SK-N-MC (cell line): ENCODE measurements around the gene ZCCHC7.

Experiments used
- DNase-seq: peaks from one replicate; pipeline ENCODE4 v3.0.0-alpha.2; 2011; ENCODE audit warnings: low read depth, low spot score
- H3K27ac ChIP-seq: fragments of 200-600 bp; sonication (generic); 2 replicates; pipeline ENCODE4 v1.5.1; 2016; ENCODE audit warnings: mixed run types
- H3K36me3 ChIP-seq: fragments of 200-600 bp; sonication (generic); 2 replicates; pipeline ENCODE4 v1.6.1; 2017; ENCODE audit warnings: antibody characterized with exemption, low read length, mixed read lengths; ENCODE audit not compliant: insufficient read depth
- H3K4me3 ChIP-seq: fragments of 200-600 bp; sonication (generic); 2 replicates; pipeline ENCODE4 v1.5.1; 2016
- H3K9ac ChIP-seq: fragments of 200-600 bp; sonication (generic); 2 replicates; pipeline ENCODE4 v1.8.0; 2017; ENCODE audit warnings: mixed run types, mixed read lengths; ENCODE audit not compliant: insufficient read length
- H3K9me3 ChIP-seq: fragments of 200-600 bp; sonication (generic); 2 replicates; pipeline ENCODE4 v1.6.1; 2017; ENCODE audit warnings: low read depth, mild to moderate bottlenecking, antibody characterized with exemption, low read length, moderate library complexity, mixed read lengths
- EZH2 ChIP-seq: fragments of 200-600 bp; sonication (generic); IDR thresholded peaks from one replicate; pipeline ENCODE4 v1.6.1; 2017; ENCODE audit warnings: antibody characterized with exemption
- FOXP2 ChIP-seq: optimal IDR thresholded peaks from 2 replicates; pipeline ENCODE3; 2011; ENCODE audit warnings: mild to moderate bottlenecking, moderate library complexity; ENCODE audit not compliant: insufficient read depth; ENCODE audit errors: extremely low read length, control extremely low read depth
- POLR2AphosphoS5 ChIP-seq: IDR thresholded peaks from 2 replicates; pipeline ENCODE4 v1.6.1; 2012; ENCODE audit warnings: mild to moderate bottlenecking, low read depth, low read length, borderline replicate concordance

The ZCCHC7 gene

DNA sequence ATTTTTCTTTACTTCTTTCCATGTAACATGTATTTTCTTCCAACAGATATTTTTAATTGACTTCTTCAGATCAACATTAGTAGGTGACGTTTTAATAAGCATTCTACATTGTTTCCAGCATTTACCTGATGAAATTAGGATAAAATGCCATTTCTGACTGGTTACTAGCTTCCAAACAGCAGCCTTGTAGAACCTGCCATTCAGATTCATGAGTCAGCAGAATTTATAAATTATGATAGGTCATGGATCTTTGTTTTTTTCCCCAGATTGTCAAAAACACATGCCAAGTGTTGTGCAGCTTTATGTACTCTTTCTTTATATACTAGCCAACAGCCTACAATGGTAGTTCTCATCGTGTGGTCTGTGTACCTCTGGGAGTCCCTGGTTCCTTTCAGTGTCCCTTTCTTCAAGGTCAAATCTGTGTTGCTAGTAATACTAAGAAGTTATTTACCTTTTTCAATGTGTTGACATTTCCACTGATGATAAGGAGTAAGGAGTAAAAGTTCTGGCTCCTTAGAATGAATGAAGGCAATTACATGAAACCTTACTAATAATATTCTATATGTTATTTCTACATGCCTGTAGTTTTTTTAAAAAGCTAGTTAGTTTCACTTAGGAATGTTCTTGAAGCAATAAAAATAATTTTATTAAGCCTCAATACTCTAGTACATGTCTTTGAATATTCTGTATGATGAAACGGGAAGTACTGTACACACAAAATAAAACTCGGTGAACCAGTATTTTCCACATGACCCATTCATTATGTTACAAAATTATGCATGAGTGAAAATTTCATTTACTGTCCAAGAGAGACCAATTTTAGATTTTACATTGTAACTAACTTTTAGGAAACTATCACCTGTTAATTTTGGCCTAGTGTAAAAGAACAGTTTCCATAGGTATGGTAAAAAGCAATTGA is 135.8 kb downstream of the ZCCHC7 start:
- Histone ChIP-seq H3K9ac (no peak overlapping the region), H3K4me3 (no peak overlapping the region), H3K27ac (no peak overlapping the region), H3K9me3 (no peaks in the 10 kb centered on the region), H3K36me3 (peaks cover 25% of the 10 kb centered on the region)
- TF ChIP-seq EZH2 (no peak), FOXP2 (no peak), POLR2AphosphoS5 (no peak)
- no peak for DNase-seq

DNA sequence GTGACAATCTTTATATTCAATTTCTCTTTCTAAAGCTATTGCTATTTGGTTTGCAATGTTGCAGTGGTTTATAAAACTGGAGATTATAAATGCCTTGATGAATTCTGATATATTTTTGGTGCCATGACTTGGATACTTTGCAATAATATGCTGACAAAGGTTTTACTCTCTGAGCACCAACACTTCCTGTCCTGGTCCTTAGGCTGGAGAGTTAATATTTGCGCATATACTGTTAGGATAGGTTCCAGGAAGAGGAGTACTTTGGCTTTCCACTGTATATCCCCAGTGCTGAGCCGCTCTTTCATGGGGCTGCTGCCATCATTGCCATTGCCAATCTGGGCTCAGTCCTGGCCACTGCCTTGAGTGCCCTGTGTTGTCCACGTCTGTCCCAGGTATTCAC is 139.6 kb downstream of the ZCCHC7 start:
- no peak for TF ChIP-seq EZH2
- TF ChIP-seq FOXP2: no peak
- TF ChIP-seq POLR2AphosphoS5: no peak
- H3K27ac ChIP-seq: no peak overlapping the region
- 0 out of 2 replicates have a peak, but pooled peaks cover 8% of the 10 kb centered on the region for H3K36me3 ChIP-seq
- no peaks in the 10 kb centered on the region for H3K9me3 ChIP-seq
- H3K4me3 ChIP-seq: no peak overlapping the region
- no peak for DNase-seq
- no peak overlapping the region for H3K9ac ChIP-seq

DNA sequence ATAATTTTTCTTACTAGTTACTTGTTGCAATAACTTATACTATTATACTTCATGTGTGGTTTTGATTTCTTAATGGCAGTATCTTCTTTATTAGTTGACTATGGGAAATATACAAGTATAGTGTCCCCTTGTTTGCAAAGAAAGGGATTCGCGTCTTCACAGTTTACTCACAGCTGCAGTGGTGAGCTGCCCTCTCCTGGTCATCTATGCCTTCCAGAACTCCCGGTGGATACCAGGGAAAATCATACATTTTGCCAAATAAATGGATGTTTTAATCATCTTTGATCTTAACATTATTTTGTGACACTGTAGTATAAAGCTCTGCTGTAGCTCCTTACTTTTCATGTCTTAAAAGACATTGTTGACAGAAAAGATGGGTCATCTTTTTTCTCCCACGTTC is 142.0 kb downstream of the ZCCHC7 start:
- no peaks in the 10 kb centered on the region for H3K36me3 ChIP-seq
- no peak overlapping the region for H3K9ac ChIP-seq
- DNase-seq: no peak
- H3K4me3 ChIP-seq: no peak overlapping the region
- no peak for TF ChIP-seq EZH2
- no peaks in the 10 kb centered on the region for H3K9me3 ChIP-seq
- no peak overlapping the region for H3K27ac ChIP-seq

DNA sequence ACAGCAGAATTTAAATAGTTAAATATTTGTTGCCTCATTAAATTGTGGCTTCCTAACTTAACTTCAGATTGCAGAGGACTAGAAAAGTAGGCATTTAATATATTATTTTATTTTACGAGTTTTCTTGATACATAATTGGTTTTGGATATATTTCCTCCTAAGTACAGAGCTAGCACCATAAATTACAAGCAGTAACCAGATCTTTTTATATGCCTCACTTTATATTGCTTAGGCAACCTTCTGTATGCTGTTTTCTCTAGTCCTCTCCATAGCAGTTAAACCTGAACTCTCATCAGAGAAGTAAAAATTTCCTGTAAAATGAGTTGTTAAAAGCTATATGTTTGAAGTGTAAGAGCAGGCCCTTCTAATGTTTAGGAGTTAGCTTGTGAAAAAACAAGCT is 144.2 kb downstream of the ZCCHC7 start:
- Histone ChIP-seq H3K36me3 (no peaks in the 10 kb centered on the region), H3K4me3 (no peak overlapping the region), H3K27ac (no peak overlapping the region), H3K9me3 (no peaks in the 10 kb centered on the region), H3K9ac (no peak overlapping the region)
- TF ChIP-seq FOXP2 (no peak), EZH2 (no peak), POLR2AphosphoS5 (no peak)
- DNase-seq: no peak

DNA sequence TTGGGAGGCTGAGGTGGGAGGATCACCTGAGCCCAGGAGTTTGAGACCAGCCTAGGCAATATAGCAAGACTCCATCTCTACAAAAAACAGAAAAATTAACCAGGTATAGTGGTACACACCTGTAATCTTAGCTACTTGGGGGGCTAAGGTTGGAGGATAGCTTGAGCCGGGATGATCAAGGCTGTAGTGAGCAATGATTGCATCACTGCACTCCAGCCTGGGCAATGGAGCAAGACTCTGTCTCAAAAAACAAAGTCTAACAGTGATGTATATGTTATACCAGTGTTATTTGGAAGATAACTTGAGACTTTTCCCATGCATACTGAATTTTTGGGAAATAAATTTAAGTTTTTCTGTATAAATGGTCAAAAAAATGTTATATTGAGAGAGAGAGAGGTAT is 146.3 kb downstream of the ZCCHC7 start:
- no peak overlapping the region for H3K9ac ChIP-seq
- no peak for TF ChIP-seq EZH2
- no peak for TF ChIP-seq POLR2AphosphoS5
- no peak for TF ChIP-seq FOXP2
- DNase-seq: no peak
- H3K4me3 ChIP-seq: no peak overlapping the region
- H3K36me3 ChIP-seq: no peaks in the 10 kb centered on the region
- H3K27ac ChIP-seq: no peak overlapping the region
- no peaks in the 10 kb centered on the region for H3K9me3 ChIP-seq

DNA sequence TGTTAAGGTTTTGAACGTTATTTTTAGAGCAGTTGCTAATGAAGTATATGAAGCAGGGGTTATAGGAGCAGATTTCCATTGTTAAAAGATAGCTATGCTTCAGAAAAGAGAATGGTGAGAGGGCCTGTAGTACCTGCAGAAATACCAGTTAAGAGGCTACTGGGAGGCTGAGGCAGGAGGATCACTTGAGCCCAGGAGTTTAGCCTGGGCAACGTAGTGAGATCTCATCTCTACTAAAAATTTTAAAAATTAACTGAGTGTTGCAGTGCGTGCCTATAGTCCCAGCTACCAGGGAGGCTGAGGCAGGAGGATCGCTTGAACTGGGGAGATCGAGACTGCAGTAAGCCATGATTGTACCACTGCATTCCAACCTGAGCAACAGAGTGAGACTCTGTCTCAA is 148.8 kb downstream of the ZCCHC7 start:
- Histone ChIP-seq H3K9me3 (peaks cover 5% of the 10 kb centered on the region; the same call in 1 of the 2 replicates), H3K27ac (no peak overlapping the region), H3K9ac (no peak overlapping the region), H3K4me3 (no peak overlapping the region), H3K36me3 (peaks cover 12% of the 10 kb centered on the region)
- DNase-seq: no peak
- TF ChIP-seq POLR2AphosphoS5 (no peak), FOXP2 (no peak), EZH2 (no peak)

DNA sequence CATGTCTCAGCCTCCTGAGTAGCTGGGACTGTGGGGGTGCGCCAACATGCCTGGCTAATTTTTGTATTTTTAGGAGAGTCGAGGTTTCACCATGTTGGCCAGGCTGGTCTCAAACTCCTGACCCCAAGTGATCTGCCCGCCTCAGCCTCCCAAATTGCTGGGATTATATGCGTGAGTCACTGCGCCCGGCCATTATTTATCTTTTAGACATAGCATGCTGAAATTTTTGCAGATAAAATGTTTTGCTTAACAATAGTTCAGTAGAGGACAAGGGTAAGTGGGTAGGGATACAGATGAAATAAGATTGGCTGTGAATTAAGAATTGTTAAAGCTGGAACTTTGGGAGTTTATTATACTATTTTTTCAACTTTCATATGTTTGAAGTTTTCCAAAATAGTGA is 151.3 kb downstream of the ZCCHC7 start:
- Histone ChIP-seq H3K27ac (no peak overlapping the region), H3K9me3 (peaks cover 5% of the 10 kb centered on the region; the same call in 1 of the 2 replicates), H3K36me3 (peaks cover 12% of the 10 kb centered on the region), H3K9ac (no peak overlapping the region), H3K4me3 (no peak overlapping the region)
- DNase-seq: no peak
- no peak for TF ChIP-seq FOXP2
- TF ChIP-seq POLR2AphosphoS5: no peak
- TF ChIP-seq EZH2: no peak

DNA sequence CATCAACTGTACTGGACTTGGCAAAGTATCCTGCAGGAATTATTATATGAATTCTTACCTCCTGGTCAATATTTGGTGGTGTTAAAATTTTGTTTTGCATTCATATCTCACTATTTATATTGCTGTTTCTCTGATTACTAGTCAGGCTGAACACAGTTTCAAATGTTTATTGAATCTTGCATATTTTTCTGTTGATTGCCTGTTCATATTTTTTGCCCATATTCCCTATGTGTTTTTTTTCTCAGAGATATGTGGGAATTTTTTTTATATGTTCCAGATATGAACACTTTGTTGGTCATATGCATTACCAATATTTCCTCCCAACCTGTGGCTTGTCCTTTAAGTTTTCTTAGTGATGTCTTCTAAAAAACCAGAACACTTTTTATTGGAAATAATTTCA is 153.2 kb downstream of the ZCCHC7 start:
- TF ChIP-seq FOXP2 (no peak), EZH2 (no peak), POLR2AphosphoS5 (no peak)
- no peak overlapping the region for H3K4me3 ChIP-seq
- peaks cover 16% of the 10 kb centered on the region for H3K36me3 ChIP-seq
- peaks cover 5% of the 10 kb centered on the region; the same call in 1 of the 2 replicates for H3K9me3 ChIP-seq
- DNase-seq: no peak
- no peak overlapping the region for H3K27ac ChIP-seq
- no peak overlapping the region for H3K9ac ChIP-seq

DNA sequence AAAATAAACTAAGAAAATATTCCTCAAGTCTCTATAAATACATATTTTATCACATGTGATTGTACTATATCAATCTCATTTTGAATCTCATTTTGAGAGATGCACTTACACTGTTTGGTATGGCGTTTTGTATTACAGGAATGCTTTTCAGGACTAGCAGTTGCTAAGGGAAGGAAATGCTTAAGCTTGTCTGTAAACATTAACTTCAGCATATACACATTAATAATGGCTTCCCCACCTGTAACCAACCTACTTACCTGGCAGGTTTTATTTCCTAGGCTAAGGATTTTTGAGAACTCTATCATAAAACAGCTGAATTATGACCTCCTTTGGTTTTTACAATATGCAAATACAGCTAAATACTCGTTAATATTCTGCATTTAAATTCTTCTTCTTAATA is 161.2 kb downstream of the ZCCHC7 start:
- DNase-seq: no peak
- Histone ChIP-seq H3K4me3 (no peak overlapping the region), H3K36me3 (peaks cover 3% of the 10 kb centered on the region; the same call in 1 of the 2 replicates), H3K27ac (peak overlapping the region; percentile 38; the same call in 1 of the 2 replicates), H3K9ac (no peak overlapping the region), H3K9me3 (no peaks in the 10 kb centered on the region)
- TF ChIP-seq POLR2AphosphoS5 (no peak), FOXP2 (no peak), EZH2 (no peak)
